Ascending aorta (tissue), 2 donors: ENCODE measurements around the gene ATP13A1. TPM values are rescaled to one million over a fixed set of nuclear protein-coding genes. Genes with fewer than 3 reads are reported as not detected.

Experiments used
- DNase-seq, 2 donors: peaks; one replicate each; pipeline ENCODE4 v3.0.0-alpha.2; 2019; ENCODE audit warnings: low spot score in 2 of 2
- H3K27ac ChIP-seq, 2 donors: fragments of 200-600 bp; sonication (generic); one replicate each; pipeline ENCODE4 v1.5.1; 2016 to 2017; ENCODE audit warnings: mild to moderate bottlenecking in 1 of 2
- H3K27me3 ChIP-seq: fragments of 200-600 bp; sonication (generic); one replicate; pipeline ENCODE4 v1.5.1; 2017
- H3K36me3 ChIP-seq, 2 donors: fragments of 200-600 bp; sonication (generic); one replicate each; pipeline ENCODE4 v1.5.1; 2016
- H3K4me1 ChIP-seq, 2 donors: fragments of 200-600 bp; sonication (generic); one replicate each; pipeline ENCODE4 v1.5.1; 2016 to 2017; ENCODE audit warnings: mild to moderate bottlenecking in 1 of 2
- H3K4me3 ChIP-seq, 2 donors: fragments of 200-600 bp; sonication (generic); one replicate each; pipeline ENCODE4 v1.5.1; 2016 to 2017; ENCODE audit warnings: mild to moderate bottlenecking in 1 of 2
- H3K9me3 ChIP-seq, 2 donors: fragments of 200-600 bp; sonication (generic); one replicate each; pipeline ENCODE4 v1.5.1; 2016
- intact Hi-C: fragments of 100-400 bp; cut with DNase I; formaldehyde crosslinking; loops from one replicate; pipeline ENCODE4 v1.15.1; 2023
- total RNA-seq: library from RNA; depleted of rRNA; stranded (reverse); fragments of >200 nt; gene quantifications from one replicate; pipeline ENCODE4 v1.1.0, GENCODE V29; 2016
- TF ChIP-seq, protein P1 (sequence below), 3 experiments: fragments of 200-600 bp in 2 of 3; fragments of 450-650 bp in 1 of 3; sonication (generic) in 2 of 3; IDR thresholded peaks; one replicate each; pipeline ENCODE4 v1.5.1; 2016 to 2019; ENCODE audit warnings: antibody characterized with exemption in 3 of 3, mild to moderate bottlenecking in 1 of 3, moderate library complexity in 1 of 3

Gene ATP13A1
- total RNA-seq, 1 donor from 2014 or later = 161 TPM

DNA sequence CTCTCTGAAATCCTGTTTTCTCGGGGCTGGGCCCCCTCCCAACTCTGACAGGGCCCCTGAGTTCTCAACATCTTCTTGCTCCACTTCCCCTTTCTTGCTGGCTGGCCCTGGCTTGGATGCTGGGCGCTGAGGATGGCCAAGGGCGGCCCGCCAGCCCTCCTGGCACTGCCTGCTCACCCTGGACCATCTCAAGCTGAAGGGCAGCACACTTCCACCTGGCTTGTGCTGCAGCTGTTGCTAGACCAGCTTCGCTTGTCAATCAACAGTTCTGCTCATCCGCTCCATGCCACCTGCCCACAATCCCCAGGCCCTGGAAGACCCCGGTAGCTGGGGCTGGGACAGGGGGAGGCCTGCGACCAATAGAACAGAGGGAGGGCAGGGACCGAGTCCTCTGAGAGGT lies 13.1 kb downstream of the ATP13A1 start:
- H3K27ac ChIP-seq = no peak overlapping the region

DNA sequence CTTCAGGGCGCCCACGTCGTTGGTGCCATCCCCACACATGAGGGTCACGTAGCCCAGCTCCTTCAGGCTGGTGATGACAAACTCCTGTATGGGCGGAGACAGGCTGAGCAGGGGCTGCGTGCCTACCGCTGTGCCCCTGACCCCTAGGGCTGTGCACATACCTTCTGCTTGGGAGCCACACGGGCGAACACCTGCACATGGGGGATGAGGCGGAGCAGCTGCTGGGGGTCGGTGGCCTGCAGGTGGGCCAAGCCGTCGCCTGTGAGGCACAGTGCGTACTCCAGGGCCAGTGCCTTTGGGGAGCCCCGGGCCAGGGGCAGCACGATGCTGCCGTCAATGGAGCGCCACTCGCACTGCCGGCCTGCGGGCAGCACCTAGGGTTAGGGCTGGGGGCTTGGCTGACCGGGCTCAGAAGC lies 13.9 kb downstream of the ATP13A1 start:
- Histone ChIP-seq H3K27me3 (no peaks in the 10 kb centered on the region), H3K27ac (no peak overlapping the region), H3K9me3 (no peaks in the 10 kb centered on the region), H3K36me3 (peaks cover 84 to 91% of the 10 kb centered on the region in 2 donors), H3K4me3 (no peak overlapping the region), H3K4me1 (no peaks in the 10 kb centered on the region)
- DNase-seq = no peak
- intact Hi-C loops = no loop called here
- TF ChIP-seq, protein P1, sequence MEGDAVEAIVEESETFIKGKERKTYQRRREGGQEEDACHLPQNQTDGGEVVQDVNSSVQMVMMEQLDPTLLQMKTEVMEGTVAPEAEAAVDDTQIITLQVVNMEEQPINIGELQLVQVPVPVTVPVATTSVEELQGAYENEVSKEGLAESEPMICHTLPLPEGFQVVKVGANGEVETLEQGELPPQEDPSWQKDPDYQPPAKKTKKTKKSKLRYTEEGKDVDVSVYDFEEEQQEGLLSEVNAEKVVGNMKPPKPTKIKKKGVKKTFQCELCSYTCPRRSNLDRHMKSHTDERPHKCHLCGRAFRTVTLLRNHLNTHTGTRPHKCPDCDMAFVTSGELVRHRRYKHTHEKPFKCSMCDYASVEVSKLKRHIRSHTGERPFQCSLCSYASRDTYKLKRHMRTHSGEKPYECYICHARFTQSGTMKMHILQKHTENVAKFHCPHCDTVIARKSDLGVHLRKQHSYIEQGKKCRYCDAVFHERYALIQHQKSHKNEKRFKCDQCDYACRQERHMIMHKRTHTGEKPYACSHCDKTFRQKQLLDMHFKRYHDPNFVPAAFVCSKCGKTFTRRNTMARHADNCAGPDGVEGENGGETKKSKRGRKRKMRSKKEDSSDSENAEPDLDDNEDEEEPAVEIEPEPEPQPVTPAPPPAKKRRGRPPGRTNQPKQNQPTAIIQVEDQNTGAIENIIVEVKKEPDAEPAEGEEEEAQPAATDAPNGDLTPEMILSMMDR (IDR thresholded peaks at IDR 0.05) = no peak

More for the DNA sequence above, 13.1 kb downstream of the ATP13A1 start:
- TF ChIP-seq, protein P1 (IDR thresholded peaks at IDR 0.05) = no peak
- no peak for DNase-seq
- intact Hi-C loops = no loop called here
- Histone ChIP-seq H3K4me3 (no peak overlapping the region), H3K9me3 (no peaks in the 10 kb centered on the region), H3K4me1 (no peaks in the 10 kb centered on the region), H3K27me3 (no peaks in the 10 kb centered on the region), H3K36me3 (peaks cover 86 to 94% of the 10 kb centered on the region in 2 donors)

DNA sequence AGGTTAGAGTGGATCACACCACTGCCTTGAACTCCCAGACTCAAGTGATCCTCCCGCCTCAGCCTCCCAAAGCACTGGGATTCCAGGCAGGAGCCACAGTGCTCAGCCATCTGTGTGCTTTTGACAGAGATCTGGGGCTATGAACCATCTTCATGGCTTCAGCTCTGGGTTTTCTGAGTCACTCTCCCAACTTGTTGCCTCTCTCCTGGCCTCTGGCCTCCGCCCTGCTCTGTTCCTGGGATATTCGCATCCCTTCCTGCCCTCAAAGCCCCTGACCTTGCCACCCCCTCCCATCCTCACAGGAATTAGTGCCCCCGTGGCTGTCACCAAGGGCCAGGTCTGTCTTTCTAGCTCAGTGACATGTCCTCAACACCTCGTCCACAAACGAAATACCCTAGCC lies 14.3 kb downstream of the ATP13A1 start:
- DNase-seq = no peak
- TF ChIP-seq, protein P1 (IDR thresholded peaks at IDR 0.05) = no peak
- H3K9me3 ChIP-seq = no peaks in the 10 kb centered on the region
- H3K27ac ChIP-seq = no peak overlapping the region
- no peak overlapping the region for H3K4me3 ChIP-seq
- H3K27me3 ChIP-seq = no peaks in the 10 kb centered on the region
- no peaks in the 10 kb centered on the region for H3K4me1 ChIP-seq
- H3K36me3 ChIP-seq = peaks cover 80 to 87% of the 10 kb centered on the region in 2 donors
- intact Hi-C loops = no loop called here

DNA sequence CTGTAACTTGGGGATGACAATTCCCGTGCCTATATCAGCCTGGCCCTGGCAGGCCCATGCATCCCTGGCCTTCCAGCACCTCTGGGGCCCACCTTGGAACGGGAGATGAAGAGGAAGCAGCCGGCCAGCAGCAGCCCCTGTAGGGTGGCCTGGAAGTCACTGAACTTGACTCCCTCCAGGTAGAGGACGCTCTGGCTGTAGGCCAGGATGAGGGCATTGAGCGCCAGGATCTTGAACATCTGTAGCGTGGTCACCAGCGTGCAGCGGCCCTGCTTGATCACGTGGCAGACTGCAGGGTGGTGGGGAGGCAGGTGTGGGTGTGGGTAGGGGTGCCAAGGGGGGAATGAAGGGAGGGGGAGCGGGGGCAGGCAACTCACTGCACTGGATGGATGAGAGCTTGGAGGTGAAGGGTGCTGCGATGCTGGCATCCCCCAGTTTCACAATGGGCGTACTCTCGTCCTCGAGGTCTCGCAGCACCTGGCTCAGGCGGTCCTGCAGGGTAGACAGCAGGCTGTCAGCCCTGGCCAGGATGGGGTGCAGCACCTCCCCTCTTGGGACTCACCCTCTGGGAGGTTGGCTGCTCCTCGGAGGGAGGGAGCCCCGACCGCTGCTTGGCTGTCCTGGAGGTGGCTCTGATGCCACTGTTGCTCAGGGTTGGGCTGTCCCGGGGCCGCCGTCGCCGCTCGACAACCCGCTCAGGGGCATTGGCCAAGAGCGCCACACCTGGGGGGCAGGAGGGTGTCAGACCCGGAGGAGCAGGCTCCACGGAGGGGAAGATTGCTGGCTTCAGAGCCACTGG lies 16.2 kb downstream of the ATP13A1 start:
- Histone ChIP-seq H3K9me3 (no peaks in the 10 kb centered on the region), H3K27me3 (no peaks in the 10 kb centered on the region), H3K4me3 (no peak overlapping the region), H3K27ac (no peak overlapping the region), H3K36me3 (peaks cover 62 to 68% of the 10 kb centered on the region in 2 donors), H3K4me1 (peaks cover 0 to 10% of the 10 kb centered on the region in 2 donors)
- TF ChIP-seq, protein P1 (IDR thresholded peaks at IDR 0.05) = no peak
- intact Hi-C loops = no loop called here
- no peak for DNase-seq

DNA sequence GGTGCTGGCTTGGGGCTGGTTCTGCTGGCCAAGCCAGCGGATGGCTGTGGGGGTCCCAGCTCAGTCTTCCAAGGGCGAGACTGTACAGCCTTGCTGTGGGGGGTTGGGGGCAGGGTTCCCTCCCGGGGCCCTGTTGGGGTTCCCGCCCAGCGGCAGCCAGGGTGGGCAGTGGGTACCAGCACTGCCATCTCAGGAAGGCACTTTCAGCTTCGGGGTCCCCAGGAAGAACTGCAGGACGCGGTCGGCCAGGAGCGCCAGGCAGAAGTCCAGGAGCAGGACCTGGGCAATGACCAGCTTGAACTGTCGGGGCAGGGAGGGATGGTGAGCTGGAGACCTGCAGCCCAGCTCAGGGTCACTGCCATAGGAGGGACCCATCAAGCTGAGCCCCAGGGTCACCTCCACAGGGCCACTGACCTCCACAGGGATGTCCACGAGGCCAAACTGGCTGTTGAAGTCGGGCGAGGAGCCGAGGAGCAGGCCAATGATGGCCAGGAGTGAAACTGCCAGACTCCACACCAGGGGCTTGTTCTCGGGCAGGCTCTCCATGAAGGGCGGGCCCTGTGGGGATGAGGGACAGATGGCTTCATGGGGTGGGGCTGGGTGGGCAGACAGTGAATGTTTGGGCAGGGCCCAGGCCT lies 18.1 kb downstream of the ATP13A1 start:
- Histone ChIP-seq H3K4me3 (no peak overlapping the region), H3K36me3 (peaks cover 43 to 49% of the 10 kb centered on the region in 2 donors), H3K27ac (no peak overlapping the region), H3K4me1 (peaks cover 0 to 10% of the 10 kb centered on the region in 2 donors), H3K9me3 (no peaks in the 10 kb centered on the region), H3K27me3 (no peaks in the 10 kb centered on the region)
- DNase-seq = no peak
- TF ChIP-seq, protein P1 (IDR thresholded peaks at IDR 0.05) = no peak
- intact Hi-C loops = no loop called here
